Suprapubic skin (tissue), 4 donors: Measurements from ENCODE around the gene HINFP.

ENCODE experiments used
- CTCF ChIP-seq, 2 donors: fragments of 200-600 bp in 1 of 2; fragments of 450-650 bp in 1 of 2; sonication (generic) in 1 of 2; IDR thresholded peaks; one replicate each; pipeline ENCODE4 v1.5.1; 2016 to 2019; ENCODE audit warnings: antibody characterized with exemption in 2 of 2, mild to moderate bottlenecking in 1 of 2, moderate library complexity in 1 of 2
- EP300 ChIP-seq: sonication (generic); formaldehyde crosslinking; IDR thresholded peaks from one replicate; pipeline ENCODE4 v1.6.1; 2017; ENCODE audit warnings: antibody characterized with exemption
- POLR2A ChIP-seq, 2 donors: fragments of 450-650 bp; IDR thresholded peaks; one replicate each; pipeline ENCODE4 v1.6.1; 2017; ENCODE audit warnings: antibody characterized with exemption in 2 of 2, mild to moderate bottlenecking in 2 of 2, moderate library complexity in 2 of 2
- POLR2AphosphoS5 ChIP-seq, 3 donors: sonication (generic); formaldehyde crosslinking; IDR thresholded peaks; one replicate each; pipeline ENCODE4 v1.6.1; 2017; ENCODE audit warnings: antibody characterized with exemption in 3 of 3

GRCh38 chr11:119134389-119134978 lies 13.1 kb downstream of the HINFP start:
- TF ChIP-seq POLR2A (IDR thresholded peaks at IDR 0.05) = no peak
- TF ChIP-seq CTCF (IDR thresholded peaks at IDR 0.05) = peak in 1 of 2 donors; percentile 59
- no peak for TF ChIP-seq POLR2AphosphoS5 (IDR thresholded peaks at IDR 0.05)
- TF ChIP-seq EP300 = no peak
